ENCODE measurements around the gene EBP. TPM values are rescaled to one million over a fixed set of nuclear protein-coding genes. Genes with fewer than 3 reads are reported as not detected.

Gene EBP
- total and polyA plus RNA-seq, 9 of the 15 experiments (the other 6 are each of a cell fraction or from before 2014, with no cell fraction given), result 228 to 987 (median 274) TPM

DNA sequence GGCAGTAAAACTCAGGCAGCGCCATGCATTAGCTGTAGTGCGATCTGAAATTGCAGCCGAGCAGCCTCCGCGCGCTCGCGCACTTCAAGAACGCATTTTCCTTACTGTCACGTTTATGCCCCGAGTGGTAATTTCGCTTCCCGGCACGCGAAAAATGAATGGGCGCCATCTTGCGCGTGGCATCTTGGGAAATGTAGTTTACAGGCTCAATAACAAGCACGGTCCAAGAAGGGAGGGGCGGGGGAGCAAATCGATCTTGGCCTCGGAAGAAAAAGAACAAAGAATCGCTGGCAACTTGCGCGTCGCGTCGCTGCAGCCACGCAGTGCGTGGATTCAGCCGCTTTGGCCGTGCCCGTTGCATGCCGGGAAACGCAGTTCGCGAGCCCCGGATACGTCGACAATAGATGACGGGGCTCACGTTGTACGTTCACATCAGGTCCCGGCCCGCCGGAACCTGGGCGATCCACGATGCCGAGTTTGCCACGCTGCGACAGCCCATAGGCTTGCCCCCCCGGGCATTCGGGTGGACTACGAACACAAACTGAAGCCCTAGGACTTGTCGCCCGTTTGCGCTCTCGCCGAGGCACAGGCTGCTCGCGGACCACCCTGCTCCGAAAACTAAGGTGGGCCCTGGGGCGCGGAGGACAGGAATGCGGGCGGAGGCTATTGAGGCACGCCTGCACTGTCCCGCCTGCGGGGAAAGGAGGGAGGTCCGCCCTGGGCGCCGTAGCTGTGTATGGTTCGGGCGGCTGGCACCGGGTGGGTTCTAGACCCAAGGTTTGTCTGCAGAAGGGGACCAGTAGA is 45.6 kb upstream of the EBP start, which contains the start of gene FTSJ1 (continued):
- TF ChIP-seq BCLAF1 (IDR thresholded peaks at IDR 0.05; ENCODE audit: borderline replicate concordance in 1 of 2, control insufficient read depth in 1 of 2, low read depth in 2 of 2, low read length in 1 of 2) (no peak), GATA2 (CRISPR knock-in tag; IDR thresholded peaks at IDR 0.05) (no peak), ZNF140 (CRISPR knock-in tag; IDR thresholded peaks at IDR 0.05) (no peak), RFX7 (CRISPR knock-in tag; IDR thresholded peaks at IDR 0.05) (no peak), ZNF263 (CRISPR knock-in tag; IDR thresholded peaks at IDR 0.05; ENCODE audit: borderline replicate concordance) (peak; percentile 16; the same call in 1 of the 2 replicates), CBX3 (IDR thresholded peaks at IDR 0.05; ENCODE audit: borderline replicate concordance in 1 of 2, low read length in 2 of 2) (peak in 1 of 2 experiments; percentile 32; a peak in 1 of 3 replicates), GTF2A2 (tag; IDR thresholded peaks at IDR 0.05) (no peak), LCOR (CRISPR knock-in tag; IDR thresholded peaks at IDR 0.05) (no peak), DIDO1 (tag; IDR thresholded peaks at IDR 0.05; ENCODE audit: low read depth) (peak; percentile 61; the same call in 1 of the 2 replicates), TEAD4 (IDR thresholded peaks at IDR 0.05; ENCODE audit: low read length) (no peak), TEAD4 (CRISPR knock-in tag; IDR thresholded peaks at IDR 0.05; ENCODE audit: borderline replicate concordance) (0 out of 2 replicates have a peak, but pooled peaks have one; percentile 44), ZNF696 (CRISPR knock-in tag; conservative IDR thresholded peaks at IDR 0.05) (no peak), HNRNPH1 (optimal IDR thresholded peaks at IDR 0.05; ENCODE audit: low read depth, low read length) (no peak), NUFIP1 (IDR thresholded peaks at IDR 0.05; ENCODE audit: partially characterized antibody) (no peak), DPF2 (IDR thresholded peaks at IDR 0.05) (no peak), TEAD1 (CRISPR knock-in tag; IDR thresholded peaks at IDR 0.05) (peak in 1 of 2 experiments; percentile 56; a peak in 1 of 4 replicates), HNRNPL (IDR thresholded peaks at IDR 0.05; ENCODE audit: low read depth, low read length) (no peak), TCFL5 (CRISPR knock-in tag; conservative IDR thresholded peaks at IDR 0.05) (no peak), MCM7 (IDR thresholded peaks at IDR 0.05) (no peak), MECOM (CRISPR knock-in tag; IDR thresholded peaks at IDR 0.05) (no peak)
- TF ChIP-seq, protein P1, sequence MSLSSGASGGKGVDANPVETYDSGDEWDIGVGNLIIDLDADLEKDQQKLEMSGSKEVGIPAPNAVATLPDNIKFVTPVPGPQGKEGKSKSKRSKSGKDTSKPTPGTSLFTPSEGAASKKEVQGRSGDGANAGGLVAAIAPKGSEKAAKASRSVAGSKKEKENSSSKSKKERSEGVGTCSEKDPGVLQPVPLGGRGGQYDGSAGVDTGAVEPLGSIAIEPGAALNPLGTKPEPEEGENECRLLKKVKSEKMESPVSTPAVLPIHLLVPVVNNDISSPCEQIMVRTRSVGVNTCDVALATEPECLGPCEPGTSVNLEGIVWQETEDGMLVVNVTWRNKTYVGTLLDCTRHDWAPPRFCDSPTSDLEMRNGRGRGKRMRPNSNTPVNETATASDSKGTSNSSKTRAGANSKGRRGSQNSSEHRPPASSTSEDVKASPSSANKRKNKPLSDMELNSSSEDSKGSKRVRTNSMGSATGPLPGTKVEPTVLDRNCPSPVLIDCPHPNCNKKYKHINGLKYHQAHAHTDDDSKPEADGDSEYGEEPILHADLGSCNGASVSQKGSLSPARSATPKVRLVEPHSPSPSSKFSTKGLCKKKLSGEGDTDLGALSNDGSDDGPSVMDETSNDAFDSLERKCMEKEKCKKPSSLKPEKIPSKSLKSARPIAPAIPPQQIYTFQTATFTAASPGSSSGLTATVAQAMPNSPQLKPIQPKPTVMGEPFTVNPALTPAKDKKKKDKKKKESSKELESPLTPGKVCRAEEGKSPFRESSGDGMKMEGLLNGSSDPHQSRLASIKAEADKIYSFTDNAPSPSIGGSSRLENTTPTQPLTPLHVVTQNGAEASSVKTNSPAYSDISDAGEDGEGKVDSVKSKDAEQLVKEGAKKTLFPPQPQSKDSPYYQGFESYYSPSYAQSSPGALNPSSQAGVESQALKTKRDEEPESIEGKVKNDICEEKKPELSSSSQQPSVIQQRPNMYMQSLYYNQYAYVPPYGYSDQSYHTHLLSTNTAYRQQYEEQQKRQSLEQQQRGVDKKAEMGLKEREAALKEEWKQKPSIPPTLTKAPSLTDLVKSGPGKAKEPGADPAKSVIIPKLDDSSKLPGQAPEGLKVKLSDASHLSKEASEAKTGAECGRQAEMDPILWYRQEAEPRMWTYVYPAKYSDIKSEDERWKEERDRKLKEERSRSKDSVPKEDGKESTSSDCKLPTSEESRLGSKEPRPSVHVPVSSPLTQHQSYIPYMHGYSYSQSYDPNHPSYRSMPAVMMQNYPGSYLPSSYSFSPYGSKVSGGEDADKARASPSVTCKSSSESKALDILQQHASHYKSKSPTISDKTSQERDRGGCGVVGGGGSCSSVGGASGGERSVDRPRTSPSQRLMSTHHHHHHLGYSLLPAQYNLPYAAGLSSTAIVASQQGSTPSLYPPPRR (CRISPR knock-in tag; IDR thresholded peaks at IDR 0.05; ENCODE audit: borderline replicate concordance), result no peak
